Activated CD4-positive, CD25-positive, alpha-beta regulatory T cell (primary cell): ENCODE data around the gene FJX1.
"Not testable (repeated sequence)": the region's sequence is repeated elsewhere in the genome, so short reads cannot be mapped to it uniquely, and the experiment has no call there.

Experiments used
- DNase-seq, 4 experiments: peaks; one replicate each; lab custom pipeline; 2025; lab: John Stamatoyannopoulos, UW

FJX1 gene

DNA sequence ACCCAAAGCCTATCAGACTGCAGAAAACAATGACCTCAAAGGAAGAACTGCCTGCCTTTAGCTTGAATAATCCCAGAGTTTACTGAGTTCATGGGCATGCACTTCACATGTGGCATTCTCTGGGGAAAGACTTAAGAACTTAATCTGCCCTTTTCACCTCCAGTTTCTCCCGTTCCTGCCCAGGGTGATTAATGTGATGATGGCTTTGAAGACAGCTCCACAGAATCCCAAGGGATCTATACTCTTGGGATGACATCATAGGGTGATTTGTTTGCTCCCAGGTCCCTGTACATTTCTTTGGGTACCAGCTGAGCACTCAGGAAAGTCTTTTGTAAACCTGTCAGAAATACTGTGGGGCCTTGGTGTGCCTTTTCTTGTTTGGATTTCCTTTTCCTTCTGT, 14.0 kb downstream of the FJX1 start:
- no peak for DNase-seq

DNA sequence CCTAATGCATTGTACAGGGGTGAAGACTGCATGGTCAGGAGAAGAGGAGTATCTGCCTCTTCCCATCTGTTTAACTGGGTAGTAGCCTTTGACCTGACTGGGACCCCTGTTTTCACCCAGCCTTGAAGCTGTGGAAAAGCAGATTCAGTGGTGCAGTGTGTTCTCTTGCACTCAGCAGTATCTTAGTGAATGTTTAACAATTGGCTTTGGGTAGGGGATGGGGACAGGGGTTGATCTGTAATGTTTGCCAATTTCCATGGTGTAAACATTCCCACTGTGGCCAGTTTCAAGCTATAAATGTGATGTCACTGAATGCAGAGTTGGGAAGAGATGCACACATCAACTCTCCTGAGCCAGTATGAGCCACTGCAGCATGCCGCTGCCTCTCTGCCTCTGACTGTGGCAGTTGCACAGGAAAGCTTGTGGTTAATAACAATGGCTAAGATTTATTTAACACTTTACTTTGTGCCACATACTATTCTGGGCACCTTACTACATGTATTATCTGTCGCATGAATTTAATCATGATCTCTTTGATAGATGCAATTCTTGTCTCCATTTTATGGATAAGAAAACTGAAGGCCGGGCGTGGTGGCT, 15.7 kb downstream of the FJX1 start:
- DNase-seq = no peak

DNA sequence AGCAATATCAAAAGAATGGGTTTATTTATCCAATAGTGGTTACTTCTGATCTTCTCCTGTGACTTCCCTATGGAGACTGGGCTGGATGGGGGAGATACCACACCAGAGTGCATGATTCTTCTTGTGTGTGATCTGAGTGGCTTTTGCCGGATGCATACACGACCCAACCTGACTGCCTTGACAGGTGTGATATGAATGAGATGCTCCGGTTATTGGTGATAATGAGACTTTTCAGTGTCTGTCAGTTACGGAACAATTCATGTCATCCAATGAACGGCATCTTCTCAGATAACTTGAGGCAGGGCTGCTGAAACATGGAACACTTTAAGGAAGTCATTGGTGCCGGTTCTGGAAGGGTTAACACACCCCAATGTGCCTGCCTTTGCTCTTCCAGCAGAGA, 17.7 kb downstream of the FJX1 start:
- no peak for DNase-seq

DNA sequence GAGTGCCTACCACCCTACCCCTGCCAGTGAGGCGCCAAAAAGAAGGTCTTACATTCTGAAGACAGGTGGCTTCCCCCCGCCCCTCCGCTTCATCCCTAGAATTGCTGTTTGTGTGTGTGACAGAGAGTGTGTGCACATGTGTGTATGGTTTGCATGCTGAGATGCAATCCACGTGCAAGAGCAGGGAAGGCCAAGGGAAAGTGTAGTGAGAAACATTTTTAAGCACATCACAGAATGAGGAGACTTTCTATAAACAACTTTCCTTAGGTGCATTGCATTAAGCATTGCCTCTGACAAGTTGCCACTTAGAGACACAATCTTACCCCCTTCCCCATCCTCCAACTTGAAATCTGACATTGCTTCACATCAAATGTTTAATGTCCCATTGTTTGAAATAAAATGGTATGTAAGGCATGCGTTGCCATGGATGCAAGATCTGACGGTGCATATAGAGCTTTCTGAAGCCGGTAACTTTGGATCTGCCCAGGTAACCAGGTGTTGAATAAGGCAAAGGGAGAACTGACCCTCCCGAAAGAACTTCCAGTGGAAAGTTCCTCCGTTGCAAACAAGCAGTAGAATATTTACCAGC, 21.4 kb downstream of the FJX1 start:
- no peak for DNase-seq

DNA sequence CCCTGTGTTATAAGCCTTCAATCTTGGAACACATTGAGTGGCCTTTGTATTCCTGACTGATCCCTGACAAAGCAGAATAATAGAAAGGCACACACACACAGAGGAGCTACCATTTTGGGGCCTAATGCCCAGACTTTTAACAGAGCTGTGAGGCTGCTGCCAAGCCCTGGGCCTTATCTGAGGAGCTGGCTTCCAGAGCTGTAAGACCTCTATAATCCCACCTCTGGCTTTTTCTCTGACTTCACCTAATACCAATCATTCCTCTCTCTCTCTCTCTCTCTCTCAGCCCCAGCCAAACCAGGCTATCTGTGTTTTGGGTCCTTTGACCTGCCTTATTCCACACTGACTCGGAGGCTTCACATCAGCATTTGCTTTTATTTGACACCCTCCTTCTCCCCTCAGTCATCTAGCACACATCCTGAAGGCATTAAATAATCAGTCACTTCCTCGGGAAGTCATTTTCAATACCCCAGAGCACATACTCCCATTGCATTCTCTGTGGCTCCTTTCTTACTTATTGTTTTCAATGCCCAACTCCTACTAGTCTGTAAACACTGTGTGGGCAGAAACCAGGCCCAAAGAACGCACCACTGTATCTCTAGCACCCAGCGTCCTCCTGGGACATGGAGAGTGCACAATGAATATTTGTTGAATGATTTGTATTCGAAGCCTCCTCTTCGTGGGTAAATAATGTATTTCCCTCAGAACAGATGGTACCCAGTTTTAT, 23.1 kb downstream of the FJX1 start:
- DNase-seq = no peak

DNA sequence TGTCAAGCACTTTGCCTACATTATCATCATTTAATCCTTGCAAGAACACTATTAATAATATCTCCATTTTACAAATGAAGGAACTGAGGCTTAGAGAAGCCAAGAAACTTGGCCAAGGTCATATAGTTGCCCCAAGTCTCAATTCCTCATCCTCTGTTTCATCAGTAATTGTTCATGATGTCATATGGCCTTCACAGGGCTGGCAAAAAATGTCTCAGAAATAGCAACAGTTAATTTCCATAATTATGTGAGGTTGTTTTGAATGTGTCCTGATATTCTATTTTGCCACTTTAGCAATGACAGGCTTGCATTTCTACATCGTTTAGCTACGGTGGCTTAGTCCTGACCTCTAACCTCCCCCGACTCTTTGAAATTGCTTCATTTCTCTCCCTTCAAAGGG, 23.7 kb downstream of the FJX1 start:
- no peak for DNase-seq

DNA sequence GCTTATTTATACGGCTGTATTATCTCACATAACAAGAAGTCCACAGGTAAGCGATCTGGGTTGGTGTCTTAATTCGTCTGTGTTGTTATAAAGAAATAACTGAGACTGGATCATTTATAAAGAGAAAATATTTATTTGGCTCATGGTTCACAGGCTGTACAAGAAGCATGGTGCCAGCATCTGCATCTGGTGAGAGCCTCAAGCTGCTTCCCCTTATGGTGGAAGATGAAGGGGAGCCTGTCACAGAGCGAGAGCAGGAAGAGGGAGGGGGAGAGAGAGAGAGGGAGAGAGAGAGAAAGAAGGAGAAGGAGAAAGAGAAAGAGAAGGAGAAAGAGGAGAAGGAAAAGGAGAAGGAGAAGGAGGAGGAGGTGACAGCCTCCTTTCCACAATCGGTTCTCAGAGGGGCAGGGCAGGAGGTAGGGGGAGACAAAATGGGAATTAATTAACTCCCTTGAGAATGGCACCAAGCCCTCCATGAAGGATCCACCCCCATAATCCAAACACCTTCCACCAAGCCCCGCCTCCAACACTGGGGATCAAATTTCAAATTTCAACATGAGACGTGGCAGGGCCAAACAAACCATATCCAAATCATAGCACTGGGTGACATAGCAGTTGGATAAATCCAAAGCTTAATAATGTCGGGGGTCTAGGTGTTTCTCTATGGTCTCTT, 29.3 kb downstream of the FJX1 start:
- no peak for DNase-seq

DNA sequence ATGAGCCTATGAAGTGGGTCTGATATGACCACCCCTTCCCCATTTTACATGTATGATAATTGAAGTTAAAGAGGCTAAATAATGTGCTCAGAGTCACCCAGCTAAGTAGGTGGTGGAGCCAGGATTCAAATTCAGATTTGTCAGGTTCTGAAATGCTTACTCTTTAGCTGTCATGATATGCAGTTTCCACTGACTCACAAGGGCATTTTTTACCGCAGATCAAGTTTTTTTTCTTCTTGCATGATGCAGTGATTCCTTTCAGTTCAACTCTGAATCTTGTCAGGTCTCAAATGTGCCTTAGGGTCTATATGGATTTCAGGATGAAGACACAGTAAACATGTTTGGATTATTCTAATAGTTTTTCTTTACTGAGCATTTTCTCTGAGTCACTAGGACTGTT, 31.7 kb downstream of the FJX1 start:
- no peak for DNase-seq

DNA sequence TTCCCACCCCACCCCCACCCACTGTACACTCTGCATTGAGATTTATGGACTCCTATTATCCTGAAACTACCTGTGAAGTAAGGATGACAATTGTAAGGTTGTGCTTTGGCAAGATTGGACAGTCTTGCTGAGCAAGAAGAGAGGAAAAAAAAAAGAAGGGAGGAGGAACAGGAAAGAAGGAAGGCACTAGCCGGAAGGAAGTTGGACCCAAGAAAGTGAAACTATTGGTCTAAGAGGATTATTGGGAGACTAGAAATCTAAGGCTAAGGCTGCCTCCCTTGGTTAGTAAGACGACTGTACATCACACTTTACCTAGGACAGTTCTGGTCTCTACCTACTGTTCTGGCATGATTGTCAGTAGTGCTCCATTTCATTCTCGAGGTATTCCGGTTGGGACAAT, 32.2 kb downstream of the FJX1 start:
- DNase-seq = no peak

DNA sequence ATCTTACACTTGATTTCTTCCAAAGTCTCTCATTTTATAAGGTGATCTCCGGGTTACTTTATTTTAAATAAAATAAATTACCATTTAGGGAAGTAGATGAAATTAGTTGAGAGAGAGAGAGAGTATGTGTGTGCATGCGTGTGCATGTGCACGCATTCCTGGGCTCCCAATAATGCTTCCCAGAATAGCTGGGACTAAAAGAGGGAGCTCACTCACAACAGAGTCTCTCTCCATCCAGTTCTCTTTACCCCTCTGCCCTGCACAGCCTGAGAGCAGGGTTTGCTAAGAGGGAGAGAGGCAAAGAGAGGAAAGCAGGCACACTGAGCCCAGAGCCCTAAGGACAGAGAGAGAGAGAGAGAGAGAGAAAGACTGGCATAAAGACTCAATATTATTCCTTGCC, 33.0 kb downstream of the FJX1 start:
- no peak for DNase-seq

DNA sequence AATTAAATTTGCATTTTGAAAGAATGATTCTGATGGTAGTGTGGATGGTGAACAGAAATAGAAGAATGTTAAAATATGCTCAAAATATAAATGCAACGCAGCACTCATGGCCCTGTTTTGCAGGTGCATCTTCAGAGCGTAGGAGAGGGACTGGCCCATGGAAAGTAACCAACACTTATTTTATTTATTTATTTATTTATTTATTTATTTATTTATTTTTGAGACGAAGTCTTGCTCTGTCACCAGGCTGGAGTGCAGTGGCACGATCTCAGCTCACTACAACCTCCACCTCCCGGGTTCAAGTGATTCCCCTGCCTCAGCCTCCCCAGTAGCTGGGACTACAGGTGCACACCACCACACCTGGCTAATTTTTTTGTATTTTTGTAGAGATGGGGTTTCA, 34.5 kb downstream of the FJX1 start:
- not testable (repeated sequence) for DNase-seq

DNA sequence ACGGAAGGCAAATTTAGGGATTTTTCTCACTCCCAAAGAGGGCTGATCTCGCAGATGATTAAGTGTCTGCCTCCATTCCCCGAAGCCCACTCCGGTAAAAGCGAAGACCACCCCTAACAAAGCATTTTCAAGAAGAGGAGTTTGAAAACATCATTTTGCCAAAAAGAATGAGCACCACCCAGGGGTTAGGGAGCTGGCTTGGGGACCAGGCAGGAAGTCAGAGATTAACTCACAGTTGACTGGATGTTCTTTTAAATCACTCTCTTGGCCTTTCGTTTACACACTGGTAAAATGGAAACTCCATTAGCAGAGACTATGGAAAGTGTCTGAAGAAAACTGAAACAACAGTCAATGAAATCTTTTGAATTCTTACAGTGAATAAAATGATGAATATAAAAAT, 36.5 kb downstream of the FJX1 start:
- DNase-seq = no peak

DNA sequence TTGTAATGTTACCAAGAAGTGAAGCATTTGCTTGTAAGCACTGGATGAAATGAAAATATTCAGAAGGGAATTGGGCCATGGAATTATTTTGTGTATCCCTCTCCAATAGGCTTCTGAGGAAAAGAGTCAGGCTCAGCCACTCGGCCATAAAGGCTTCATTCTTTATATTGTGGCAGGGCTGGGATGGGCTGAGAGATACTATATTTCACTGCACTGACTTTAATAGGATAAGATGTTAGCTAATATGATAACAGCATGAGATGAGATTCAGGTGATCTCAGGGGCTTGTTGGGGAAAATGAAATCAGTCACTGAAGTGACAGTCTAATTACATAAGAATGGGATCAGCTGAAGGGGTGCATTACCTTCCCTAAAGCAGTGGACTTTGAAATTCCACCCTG, 37.0 kb downstream of the FJX1 start:
- DNase-seq = no peak

DNA sequence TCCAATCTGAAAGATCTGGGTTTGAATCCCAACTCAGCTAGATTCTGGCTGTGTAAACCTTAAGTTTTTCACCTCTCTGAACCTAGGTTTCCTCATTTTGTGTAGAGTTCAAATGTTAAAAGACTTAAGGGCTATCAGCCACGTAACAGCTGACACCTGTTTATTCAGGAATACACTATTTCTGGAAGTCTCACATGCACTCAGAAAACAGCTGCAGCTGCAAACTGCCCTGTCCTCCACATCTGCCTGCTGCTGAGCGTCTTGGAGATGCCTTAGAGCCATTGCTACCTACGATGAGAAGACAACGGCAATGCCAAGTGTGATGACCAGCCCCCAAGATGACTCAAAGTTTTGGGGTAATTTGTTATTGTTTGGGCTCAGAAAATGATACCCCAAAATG, 37.6 kb downstream of the FJX1 start:
- DNase-seq = no peak

DNA sequence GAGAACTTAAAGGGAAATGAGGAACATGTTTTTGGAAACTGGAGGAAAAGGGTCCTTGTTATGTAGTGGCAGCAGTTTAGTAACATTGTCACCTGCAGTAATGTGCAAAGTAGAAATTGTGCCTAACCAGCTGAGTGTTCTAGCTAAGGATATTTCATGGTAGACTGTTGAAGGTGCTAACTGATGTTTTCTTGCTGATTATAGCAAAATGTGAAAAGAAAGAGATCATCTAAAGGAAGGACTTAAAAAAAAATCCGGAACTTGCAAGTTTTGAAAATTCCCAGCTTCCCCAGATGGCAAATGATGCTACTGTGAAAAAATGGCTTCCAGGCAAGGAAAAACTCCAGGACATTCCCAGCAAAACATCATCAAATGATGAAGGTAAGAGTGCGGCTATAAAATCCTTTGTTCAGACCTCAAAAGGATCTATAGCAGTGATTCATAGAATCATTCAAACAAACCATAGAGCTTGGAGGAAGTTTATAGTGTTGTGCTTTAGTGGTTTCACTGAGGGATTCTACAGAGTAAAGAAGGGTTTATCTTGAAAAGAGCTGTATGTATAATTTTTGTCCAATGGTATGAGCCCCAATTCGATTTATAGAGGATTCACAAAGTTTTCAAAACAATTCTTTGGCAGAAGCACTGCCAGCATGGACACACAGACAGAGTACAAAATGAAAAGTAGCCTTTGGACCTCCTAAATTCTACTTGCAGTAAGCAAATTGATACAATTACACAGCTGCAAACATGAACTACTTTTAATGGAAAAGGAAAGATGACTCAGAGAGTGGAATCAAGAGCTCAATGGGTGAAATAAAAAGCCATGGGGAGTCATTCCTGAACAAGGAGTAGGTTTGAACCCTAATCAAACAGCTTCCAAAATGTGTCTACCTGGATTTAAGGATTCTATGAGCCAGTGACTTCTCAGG, 40.0 kb downstream of the FJX1 start:
- no peak for DNase-seq

DNA sequence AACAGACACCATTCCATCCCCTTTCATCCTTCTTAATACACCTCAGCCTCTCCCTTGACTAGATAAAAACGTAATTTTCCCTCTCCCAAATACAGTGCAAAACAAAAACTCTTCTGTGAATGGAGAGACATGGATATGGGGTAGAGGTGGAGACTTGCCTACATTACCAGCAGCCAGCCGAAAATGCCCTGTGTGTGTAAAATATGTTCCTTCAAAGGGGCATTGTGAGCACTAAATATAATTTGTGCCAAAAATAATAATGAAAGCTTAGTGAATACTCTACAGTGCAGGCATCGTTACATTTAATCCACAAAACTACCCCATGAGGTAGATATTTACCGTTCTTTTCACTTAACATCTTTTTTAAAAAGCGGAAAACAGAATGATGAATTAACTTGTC, 43.3 kb downstream of the FJX1 start:
- DNase-seq = no peak

DNA sequence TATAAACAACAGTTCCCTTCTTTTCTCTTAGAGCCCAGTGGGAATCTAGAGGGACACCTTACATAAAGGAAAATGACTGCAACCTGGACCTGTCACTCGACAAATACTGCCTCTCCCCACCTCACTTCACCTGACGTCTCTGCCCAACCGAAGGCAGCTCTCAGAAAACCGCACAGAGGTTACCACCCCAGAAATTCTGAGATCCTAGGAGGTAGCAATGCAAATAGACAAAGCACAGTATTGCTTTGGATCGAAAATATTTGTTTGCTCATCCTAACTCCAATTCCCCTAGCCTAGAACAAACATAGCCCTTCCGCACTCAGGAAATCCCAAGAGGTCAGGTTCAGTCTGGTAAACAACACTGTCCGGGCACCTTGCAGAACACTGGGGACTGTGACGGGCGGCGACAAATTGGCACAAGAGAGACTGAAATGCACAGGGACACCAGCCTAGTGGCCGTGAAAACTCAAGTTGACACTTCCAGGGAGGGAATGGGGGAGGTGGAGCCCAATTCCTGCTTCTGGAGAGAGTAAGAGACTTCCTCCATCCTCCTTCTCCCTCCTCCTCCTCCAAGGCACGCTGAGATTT, 43.9 kb downstream of the FJX1 start:
- DNase-seq = peak in 1 of 4 experiments; percentile 23

DNA sequence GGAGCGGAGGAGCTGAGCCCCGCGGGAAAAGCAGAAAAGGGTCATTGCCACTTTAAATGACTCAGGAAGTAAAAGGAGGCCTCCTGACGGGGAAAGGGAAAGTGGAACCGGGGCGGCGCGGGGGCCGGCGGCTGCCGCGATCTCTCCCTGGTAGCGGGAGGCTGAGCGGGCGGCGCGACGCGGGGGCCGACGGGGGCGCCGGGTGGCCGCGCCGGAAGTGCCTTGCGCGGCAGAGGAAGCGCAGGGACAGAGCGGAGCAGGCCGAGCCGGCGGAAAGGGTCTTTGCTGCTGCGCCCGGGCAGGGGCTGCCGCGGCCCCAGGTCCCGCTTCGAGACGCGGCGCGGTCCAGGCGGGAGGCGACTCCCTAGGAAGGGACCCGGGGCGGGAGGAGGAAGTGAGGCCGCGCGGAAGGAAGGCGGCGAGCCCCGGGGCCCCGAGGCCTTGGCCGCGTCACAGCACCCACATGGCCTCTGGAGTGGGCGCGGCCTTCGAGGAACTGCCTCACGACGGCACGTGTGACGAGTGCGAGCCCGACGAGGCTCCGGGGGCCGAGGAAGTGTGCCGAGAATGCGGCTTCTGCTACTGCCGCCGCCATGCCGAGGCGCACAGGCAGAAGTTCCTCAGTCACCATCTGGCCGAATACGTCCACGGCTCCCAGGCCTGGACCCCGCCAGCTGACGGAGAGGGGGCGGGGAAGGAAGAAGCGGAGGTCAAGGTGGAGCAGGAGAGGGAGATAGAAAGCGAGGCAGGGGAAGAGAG, 44.6 kb downstream of the FJX1 start, which contains the start of gene TRIM44:
TRIM44 (plus strand) TSS at position 127 of the 759 bp plus-strand sequence; CDS start at position 464, 337 bp downstream.
- DNase-seq = peak; percentile 58 to 68 (median 64)

DNA sequence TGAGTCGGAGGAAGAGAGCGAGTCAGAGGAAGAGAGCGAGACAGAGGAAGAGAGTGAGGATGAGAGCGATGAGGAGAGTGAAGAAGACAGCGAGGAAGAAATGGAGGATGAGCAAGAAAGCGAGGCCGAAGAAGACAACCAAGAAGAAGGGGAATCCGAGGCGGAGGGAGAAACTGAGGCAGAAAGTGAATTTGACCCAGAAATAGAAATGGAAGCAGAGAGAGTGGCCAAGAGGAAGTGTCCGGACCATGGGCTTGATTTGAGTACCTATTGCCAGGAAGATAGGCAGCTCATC, 45.1 kb downstream of the FJX1 start:
- no peak for DNase-seq

DNA sequence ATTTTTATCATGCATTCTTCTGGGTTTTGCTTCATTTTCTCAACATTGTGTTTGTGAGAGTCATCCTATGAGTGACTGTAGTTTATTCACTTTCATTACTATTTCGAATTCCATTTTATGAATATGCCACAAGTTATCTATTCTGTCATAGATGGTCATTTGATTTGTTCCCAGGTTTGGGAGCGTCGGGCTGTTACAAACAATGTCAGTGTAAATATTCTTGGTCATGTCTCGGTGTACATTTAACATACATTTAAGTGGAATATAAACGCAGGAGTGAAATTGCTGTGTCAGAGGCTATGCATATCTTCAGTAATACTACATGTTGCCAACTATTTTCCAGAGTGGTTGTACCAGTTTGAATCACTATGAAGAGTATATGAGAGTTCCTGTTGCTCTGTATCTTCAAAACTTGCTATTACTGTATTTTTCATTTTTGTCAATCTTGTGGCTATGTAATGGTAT, 46.7 kb downstream of the FJX1 start:
- no peak for DNase-seq

DNA sequence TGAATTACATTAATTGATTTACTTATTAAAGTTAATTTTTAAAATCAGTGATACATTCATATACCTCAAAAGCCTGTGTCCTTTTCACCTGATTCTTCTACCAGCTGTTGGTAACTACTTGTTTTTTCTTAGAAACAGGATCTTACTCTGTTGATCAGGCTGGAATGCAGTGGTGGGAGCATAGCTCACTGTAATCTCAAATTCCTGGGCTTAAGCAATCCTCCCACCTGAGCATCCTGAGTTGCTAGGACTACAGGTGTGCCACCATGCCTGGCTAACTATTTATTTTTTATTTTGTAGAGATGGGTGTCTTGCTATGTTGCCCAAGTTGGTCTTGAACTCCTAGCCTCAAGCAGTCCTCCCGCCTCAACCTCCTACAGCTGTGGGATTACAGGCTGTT, 49.0 kb downstream of the FJX1 start:
- DNase-seq = no peak
